Activated CD4-positive, alpha-beta T cell treated with anti-CD3 and anti-CD28 coated beads, Interleukin-2, amount 10 ng/mL, durations not matched to agents 7 days and 5 days (primary cell): ENCODE results near the gene SAFB2. TPM values are rescaled to one million over a fixed set of nuclear protein-coding genes. Genes with fewer than 3 reads are reported as not detected.

Experiments used
- CTCF ChIA-PET: fragments of 350-600 bp; sonication (Branson Sonifier 250); formaldehyde crosslinking; loops from one replicate; lab custom pipeline; 2021; ENCODE audit warnings: antibody characterized with exemption; lab: Charles Lee
- POLR2A ChIA-PET: fragments of 350-600 bp; sonication (Branson Sonifier 250); formaldehyde crosslinking; loops from one replicate; lab custom pipeline; 2021; ENCODE audit warnings: antibody characterized with exemption; lab: Charles Lee
- DNase-seq: peaks from one replicate; pipeline ENCODE4 v3.0.0-alpha.2; 2020
- H3K27ac Mint-ChIP-seq: one replicate; pipeline ENCODE4 v1.8.0; 2021; ENCODE audit warnings: mild to moderate bottlenecking, moderate library complexity, mixed read lengths
- H3K27me3 Mint-ChIP-seq: one replicate; pipeline ENCODE4 v1.8.0; 2021; ENCODE audit warnings: mixed read lengths
- H3K36me3 Mint-ChIP-seq: one replicate; pipeline ENCODE4 v1.8.0; 2021; ENCODE audit warnings: low read depth, mixed read lengths
- H3K4me1 Mint-ChIP-seq: one replicate; pipeline ENCODE4 v1.8.0; 2021; ENCODE audit warnings: mixed read lengths
- H3K4me3 Mint-ChIP-seq: one replicate; pipeline ENCODE4 v1.8.0; 2021; ENCODE audit warnings: mild to moderate bottlenecking, moderate library complexity, mixed read lengths
- H3K9me3 Mint-ChIP-seq: one replicate; pipeline ENCODE4 v1.8.0; 2021; ENCODE audit warnings: mixed read lengths
- total RNA-seq, 2 experiments: library from RNA; stranded (reverse); gene quantifications; one replicate each; pipeline ENCODE4 v1.2.3, GENCODE V29; 2021

SAFB2 gene
- total RNA-seq: 10 to 100 TPM; 81.0 to 99.6 TPM

DNA sequence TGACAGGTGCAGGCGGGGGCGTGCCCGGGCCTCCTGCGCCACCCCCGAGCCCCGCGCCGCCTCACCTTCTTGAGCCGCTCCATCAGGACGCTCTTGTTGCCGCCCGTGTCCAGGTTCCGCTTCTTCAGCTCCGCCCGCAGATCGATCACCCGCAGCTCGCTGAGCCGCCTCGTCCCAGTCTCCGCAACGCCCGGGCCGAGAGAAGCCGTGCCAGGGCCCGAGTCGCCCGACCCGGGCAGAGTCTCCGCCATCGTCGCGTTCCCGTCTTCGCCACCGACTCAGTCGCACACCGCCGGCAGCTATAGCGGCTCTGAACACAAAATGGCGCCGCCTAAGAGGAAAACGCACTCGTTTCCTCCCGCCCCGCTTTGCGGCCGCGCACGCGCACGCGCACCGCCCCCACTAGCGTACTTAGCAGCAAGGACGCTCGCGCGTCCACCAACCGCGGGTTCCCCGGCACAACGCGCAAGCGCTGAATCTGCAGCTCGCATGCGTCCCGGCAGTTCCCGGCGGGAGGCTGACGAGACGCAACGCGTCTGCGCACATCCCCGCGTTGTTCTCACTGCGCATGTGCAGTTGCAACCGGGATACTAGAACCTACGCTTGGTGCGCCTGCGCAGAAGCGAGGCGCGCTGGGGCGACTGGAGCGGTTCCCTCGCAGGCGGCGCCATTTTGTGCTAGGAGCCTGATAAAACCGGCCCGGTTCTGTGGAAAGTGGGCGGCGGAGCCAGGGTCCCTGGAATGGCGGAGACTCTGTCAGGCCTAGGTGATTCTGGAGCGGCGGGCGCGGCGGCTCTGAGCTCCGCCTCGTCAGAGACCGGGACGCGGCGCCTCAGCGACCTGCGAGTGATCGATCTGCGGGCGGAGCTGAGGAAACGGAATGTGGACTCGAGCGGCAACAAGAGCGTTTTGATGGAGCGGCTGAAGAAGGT, at the start of gene SAFB2, which contains the start of gene SAFB:
Gene SAFB2, minus strand, starts transcription at position 312 of the 932 bp plus-strand sequence. Its CDS starts 61 bp downstream, at position 251.
Gene SAFB, plus strand, starts transcription at position 619 of the 932 bp plus-strand sequence. Its CDS starts 123 bp downstream, at position 742.
- Mint-ChIP-seq H3K27ac (peak within 1 kb of the TSS; percentile 100), H3K36me3 (peaks cover 68% of the 10 kb centered on the region), H3K4me1 (peaks cover 69% of the 10 kb centered on the region), H3K9me3 (no peaks in the 10 kb centered on the region), H3K27me3 (no peaks in the 10 kb centered on the region), H3K4me3 (peak within 1 kb of the TSS; percentile 100)
- ChIA-PET POLR2A (interaction anchor here (1.6 kb wide), 2 partner anchors 67 to 281 kb away, joined by 4 to 7 read pairs; partner anchors contain the start of genes NDUFA11 and RPL36), CTCF (interaction anchor here (1.3 to 2.3 kb wide), 5 partner anchors 11 to 181 kb away, joined by 3 to 8 read pairs (median 6); partner anchors contain the start of gene RPL36)
- peak; percentile 100 for DNase-seq

DNA sequence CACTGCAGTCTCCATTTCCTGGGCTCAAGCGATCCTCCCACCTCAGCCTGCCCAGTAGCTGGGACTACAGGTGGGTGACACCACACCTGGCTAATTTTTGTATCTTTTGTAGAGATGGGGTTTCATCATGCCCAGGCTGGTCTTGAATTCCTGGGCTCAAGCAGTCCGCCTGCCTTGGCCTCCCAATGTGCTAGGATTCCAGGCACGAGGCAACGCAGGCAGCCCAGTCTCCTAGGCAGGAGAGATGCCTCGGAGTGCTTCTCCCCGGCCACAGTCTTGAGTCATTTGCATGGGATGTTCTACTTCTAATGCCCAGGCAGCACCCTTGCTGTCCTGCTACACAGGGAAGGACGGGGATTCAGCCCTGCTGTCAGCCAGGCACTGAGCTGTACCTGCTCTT, 49.0 kb upstream of the SAFB2 start:
- H3K4me3 Mint-ChIP-seq: no peak overlapping the region
- ChIA-PET CTCF (interaction anchor here (1.4 kb wide), 2 partner anchors 16 to 20 kb away, joined by 4 to 5 read pairs; no protein-coding TSS in a partner anchor), POLR2A (no interaction called here)
- no peaks in the 10 kb centered on the region for H3K9me3 Mint-ChIP-seq
- peaks cover 31% of the 10 kb centered on the region for H3K36me3 Mint-ChIP-seq
- no peaks in the 10 kb centered on the region for H3K4me1 Mint-ChIP-seq
- H3K27me3 Mint-ChIP-seq: no peaks in the 10 kb centered on the region
- H3K27ac Mint-ChIP-seq: no peak overlapping the region
- DNase-seq: no peak

DNA sequence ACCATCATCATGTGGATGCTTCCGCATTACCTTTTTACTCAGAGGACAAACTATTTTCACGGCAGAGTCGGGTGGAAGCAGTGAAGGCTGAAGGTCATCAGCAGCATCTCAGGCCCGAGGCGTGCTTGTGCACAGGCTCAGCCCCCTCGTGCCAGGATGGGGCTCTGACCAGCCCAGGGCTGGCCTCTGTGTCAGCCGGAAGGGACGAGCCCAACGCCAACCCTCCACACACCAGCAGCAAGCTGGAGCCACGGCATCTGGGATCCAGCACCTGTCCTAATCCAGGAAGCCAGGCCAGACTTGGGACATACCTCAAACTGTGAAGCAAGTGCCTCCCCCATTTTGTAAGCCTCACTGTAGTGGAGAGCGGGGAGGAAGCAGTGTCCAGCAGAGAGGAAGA, 46.6 kb upstream of the SAFB2 start:
- no peak for DNase-seq
- no peaks in the 10 kb centered on the region for H3K9me3 Mint-ChIP-seq
- H3K27ac Mint-ChIP-seq: no peak overlapping the region
- H3K36me3 Mint-ChIP-seq: peaks cover 52% of the 10 kb centered on the region
- CTCF ChIA-PET: interaction anchor here (1.2 to 1.6 kb wide), 2 partner anchors 8 to 21 kb away, joined by 3 to 6 read pairs; partner anchors contain the start of gene RPL36
- no peak overlapping the region for H3K4me3 Mint-ChIP-seq
- no peaks in the 10 kb centered on the region for H3K27me3 Mint-ChIP-seq
- H3K4me1 Mint-ChIP-seq: no peaks in the 10 kb centered on the region
- POLR2A ChIA-PET: no interaction called here

DNA sequence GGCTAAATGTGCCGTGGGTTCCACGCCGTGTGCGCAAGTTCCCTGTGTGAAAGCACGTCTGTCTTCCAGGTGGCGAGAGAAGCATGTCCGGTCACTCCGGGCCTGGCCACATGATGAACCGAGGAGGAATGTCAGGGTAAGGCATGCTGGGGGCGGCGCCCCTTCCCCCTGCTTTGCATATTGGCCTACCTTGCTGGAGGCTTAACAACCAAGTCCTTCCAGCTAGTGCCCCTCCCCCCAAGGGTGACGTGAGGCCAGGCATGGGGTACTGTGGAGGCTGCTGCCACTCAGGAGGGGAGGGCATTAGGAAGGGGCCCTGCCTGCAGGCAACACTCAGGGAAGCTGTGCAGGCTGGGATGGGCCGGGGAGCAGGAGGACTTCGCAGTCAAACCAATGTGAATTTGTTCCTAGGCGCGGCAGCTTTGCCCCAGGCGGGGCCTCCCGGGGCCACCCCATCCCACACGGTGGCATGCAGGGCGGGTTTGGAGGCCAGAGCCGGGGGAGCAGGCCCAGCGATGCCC, 45.2 kb upstream of the SAFB2 start:
- Mint-ChIP-seq H3K27ac (no peak overlapping the region), H3K36me3 (peaks cover 54% of the 10 kb centered on the region), H3K4me3 (no peak overlapping the region), H3K27me3 (no peaks in the 10 kb centered on the region), H3K9me3 (no peaks in the 10 kb centered on the region), H3K4me1 (no peaks in the 10 kb centered on the region)
- POLR2A ChIA-PET: no interaction called here
- no peak for DNase-seq
- CTCF ChIA-PET: no interaction called here

DNA sequence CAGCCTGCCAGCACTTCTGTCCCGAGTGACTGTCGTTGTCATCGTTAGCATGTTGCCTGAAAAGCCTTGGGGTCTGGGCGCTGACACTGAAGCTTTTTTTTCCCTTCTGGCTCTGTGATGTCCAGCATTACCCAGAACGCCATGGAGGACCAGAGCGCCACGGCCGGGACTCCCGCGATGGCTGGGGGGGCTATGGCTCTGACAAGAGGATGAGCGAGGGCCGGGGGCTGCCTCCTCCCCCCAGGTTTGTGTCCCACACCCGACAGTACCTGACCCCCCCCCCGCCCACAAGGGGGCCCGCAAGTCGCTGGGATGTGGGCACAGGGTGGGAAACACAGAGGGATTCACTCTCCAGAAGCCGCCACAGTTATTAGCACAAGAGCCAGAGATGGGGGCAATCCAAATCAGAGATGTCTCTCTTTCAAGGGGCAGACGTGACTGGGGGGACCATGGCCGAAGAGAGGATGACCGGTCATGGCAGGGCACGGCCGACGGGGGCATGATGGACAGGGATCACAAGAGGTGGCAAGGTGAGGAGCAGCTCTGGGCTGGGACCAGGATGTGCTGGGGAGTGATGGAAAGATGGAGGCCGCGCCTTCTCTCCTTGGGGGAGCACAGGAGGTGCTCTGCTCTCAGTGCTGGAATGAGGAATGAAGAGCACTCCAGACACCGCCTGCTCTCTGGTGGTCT, 44.5 kb upstream of the SAFB2 start:
- Mint-ChIP-seq H3K27ac (no peak overlapping the region), H3K36me3 (peaks cover 55% of the 10 kb centered on the region), H3K4me3 (no peak overlapping the region), H3K27me3 (no peaks in the 10 kb centered on the region), H3K9me3 (no peaks in the 10 kb centered on the region), H3K4me1 (no peaks in the 10 kb centered on the region)
- ChIA-PET CTCF (interaction anchor here (0.8 to 1.6 kb wide), 2 partner anchors 19 to 46 kb away, joined by 3 to 4 read pairs; no protein-coding TSS in a partner anchor), POLR2A (no interaction called here)
- DNase-seq: no peak

DNA sequence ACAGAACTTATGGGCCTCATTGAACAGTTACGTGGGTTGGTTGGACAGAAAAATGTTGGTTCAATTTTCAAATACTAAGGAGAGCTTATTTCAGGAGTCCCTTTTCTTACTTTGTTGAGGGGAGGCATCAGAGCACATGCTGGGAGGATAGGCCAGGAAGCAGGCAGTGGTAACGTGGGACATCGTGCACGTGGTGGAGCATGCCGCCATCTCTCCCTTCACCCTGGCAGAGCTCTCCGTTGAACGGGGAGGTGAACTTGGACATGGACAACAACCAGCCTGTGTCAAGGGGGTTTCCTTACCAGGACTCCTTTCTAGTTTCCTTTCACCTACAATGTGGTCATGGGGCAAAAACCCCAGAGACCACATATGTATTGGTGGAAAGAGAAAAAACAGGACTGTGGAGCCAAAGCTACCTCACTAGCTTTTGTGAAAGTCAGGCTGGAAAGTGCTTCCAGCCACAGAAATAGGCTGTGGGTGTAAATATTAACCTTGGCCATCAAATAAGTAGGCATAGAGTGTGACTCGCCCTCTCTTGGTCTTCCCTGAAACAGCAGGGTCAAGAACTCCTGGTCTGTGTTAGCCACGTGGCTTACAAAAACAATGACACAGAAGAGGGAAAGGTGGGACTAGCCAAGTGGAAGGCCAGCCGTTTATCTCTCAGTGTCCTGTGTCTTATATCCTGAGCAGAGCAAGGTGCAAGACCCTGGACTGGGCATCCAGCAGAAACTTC, 43.4 kb upstream of the SAFB2 start:
- no peak overlapping the region for H3K4me3 Mint-ChIP-seq
- no peaks in the 10 kb centered on the region for H3K9me3 Mint-ChIP-seq
- H3K36me3 Mint-ChIP-seq: peaks cover 56% of the 10 kb centered on the region
- no peaks in the 10 kb centered on the region for H3K27me3 Mint-ChIP-seq
- H3K27ac Mint-ChIP-seq: no peak overlapping the region
- ChIA-PET CTCF (interaction anchor here (0.8 to 1.6 kb wide), 3 partner anchors 11 to 45 kb away, joined by 3 to 4 read pairs (median 3); no protein-coding TSS in a partner anchor), POLR2A (no interaction called here)
- no peak for DNase-seq
- no peaks in the 10 kb centered on the region for H3K4me1 Mint-ChIP-seq

- no peak for DNase-seq
- no peaks in the 10 kb centered on the region for H3K9me3 Mint-ChIP-seq
- H3K4me3 Mint-ChIP-seq: no peak overlapping the region
- no peak overlapping the region for H3K27ac Mint-ChIP-seq
- peaks cover 60% of the 10 kb centered on the region for H3K36me3 Mint-ChIP-seq
- H3K4me1 Mint-ChIP-seq: no peaks in the 10 kb centered on the region
- no peaks in the 10 kb centered on the region for H3K27me3 Mint-ChIP-seq
- ChIA-PET CTCF (interaction anchor here (1.7 kb wide), 1 partner anchor 12 kb away, joined by 8 read pairs; no protein-coding TSS in a partner anchor), POLR2A (no interaction called here)
Measured at GRCh38 chr19:5664515-5664914, 41.9 kb upstream of the SAFB2 start.

GRCh38 chr19:5663904-5664303, 41.3 kb upstream of the SAFB2 start:
- Mint-ChIP-seq H3K9me3 (no peaks in the 10 kb centered on the region), H3K4me1 (no peaks in the 10 kb centered on the region), H3K36me3 (peaks cover 58% of the 10 kb centered on the region), H3K27ac (no peak overlapping the region), H3K4me3 (no peak overlapping the region), H3K27me3 (no peaks in the 10 kb centered on the region)
- POLR2A ChIA-PET: no interaction called here
- CTCF ChIA-PET: interaction anchor here (1.7 kb wide), 1 partner anchor 12 kb away, joined by 8 read pairs; no protein-coding TSS in a partner anchor
- no peak for DNase-seq

- ChIA-PET POLR2A (no interaction called here), CTCF (interaction anchor here (0.6 to 1.0 kb wide), 2 partner anchors 51 to 1402 kb away, joined by 3 read pairs; no protein-coding TSS in a partner anchor)
- Mint-ChIP-seq H3K9me3 (no peaks in the 10 kb centered on the region), H3K27me3 (no peaks in the 10 kb centered on the region), H3K36me3 (peaks cover 56% of the 10 kb centered on the region), H3K4me1 (no peaks in the 10 kb centered on the region), H3K4me3 (no peak overlapping the region), H3K27ac (no peak overlapping the region)
- DNase-seq: no peak
Measured at GRCh38 chr19:5661483-5661882, 38.9 kb upstream of the SAFB2 start.

GRCh38 chr19:5655412-5655811, 32.8 kb upstream of the SAFB2 start:
- H3K9me3 Mint-ChIP-seq: no peaks in the 10 kb centered on the region
- peaks cover 61% of the 10 kb centered on the region for H3K36me3 Mint-ChIP-seq
- ChIA-PET POLR2A (no interaction called here), CTCF (interaction anchor here (0.6 to 2.2 kb wide), 4 partner anchors 10 to 34 kb away, joined by 3 to 9 read pairs (median 3); no protein-coding TSS in a partner anchor)
- no peak for DNase-seq
- no peaks in the 10 kb centered on the region for H3K4me1 Mint-ChIP-seq
- H3K27me3 Mint-ChIP-seq: no peaks in the 10 kb centered on the region
- no peak overlapping the region for H3K27ac Mint-ChIP-seq
- H3K4me3 Mint-ChIP-seq: no peak overlapping the region

DNA sequence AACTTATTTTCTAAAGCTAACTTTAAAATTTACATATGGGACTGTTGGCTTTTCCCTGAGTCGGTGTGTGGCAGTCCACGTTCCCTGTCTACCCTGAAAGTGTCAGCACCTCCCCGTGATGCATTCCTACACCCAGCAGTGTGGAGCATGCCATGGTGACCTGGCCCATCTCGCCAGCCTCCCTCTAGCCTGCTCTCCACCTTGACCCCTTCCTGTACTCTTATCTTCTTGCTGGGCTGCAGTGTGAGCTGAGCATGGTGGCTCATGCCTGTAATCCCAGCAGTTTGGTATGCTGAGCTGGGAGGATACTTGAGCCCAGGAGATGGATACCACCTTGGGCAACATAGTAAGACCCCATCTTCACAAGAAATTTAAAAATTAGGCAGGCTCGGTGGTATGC, 32.4 kb upstream of the SAFB2 start:
- Mint-ChIP-seq H3K27me3 (no peaks in the 10 kb centered on the region), H3K9me3 (no peaks in the 10 kb centered on the region), H3K27ac (no peak overlapping the region), H3K4me1 (no peaks in the 10 kb centered on the region), H3K36me3 (peaks cover 64% of the 10 kb centered on the region), H3K4me3 (no peak overlapping the region)
- no peak for DNase-seq
- CTCF ChIA-PET: interaction anchor here (1.5 to 2.2 kb wide), 3 partner anchors 10 to 35 kb away, joined by 3 to 9 read pairs (median 3); no protein-coding TSS in a partner anchor
- POLR2A ChIA-PET: no interaction called here

- ChIA-PET CTCF (no interaction called here), POLR2A (no interaction called here)
- DNase-seq: no peak
- Mint-ChIP-seq H3K27me3 (no peaks in the 10 kb centered on the region), H3K27ac (no peak overlapping the region), H3K4me3 (no peak overlapping the region), H3K36me3 (peaks cover 70% of the 10 kb centered on the region), H3K4me1 (no peaks in the 10 kb centered on the region), H3K9me3 (no peaks in the 10 kb centered on the region)
Measured at GRCh38 chr19:5652261-5652660, 29.7 kb upstream of the SAFB2 start.
